ENCODE results near the gene EXOC6.
"Not testable (repeated sequence)": the region's sequence is repeated elsewhere in the genome, so short reads cannot be mapped to it uniquely, and the experiment has no call there.

EXOC6 gene

DNA sequence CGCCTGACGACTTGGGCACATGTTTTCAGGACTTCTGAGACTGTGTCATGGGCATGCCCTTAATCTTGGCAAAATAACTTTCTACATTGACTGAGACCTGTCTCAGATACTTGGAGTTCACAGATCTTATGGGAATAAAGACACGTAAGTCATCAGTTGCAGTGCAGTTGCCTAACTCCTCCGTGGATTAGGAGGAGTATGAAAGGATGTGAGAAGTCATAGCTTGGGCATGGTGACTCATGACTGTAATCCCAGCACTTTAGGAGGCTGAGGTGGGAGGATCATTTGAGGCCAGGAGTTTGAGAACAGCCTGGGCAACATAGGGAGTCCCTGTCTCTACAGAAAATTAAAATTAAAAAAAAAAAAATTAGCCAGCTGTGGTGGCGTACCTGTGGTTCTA, 49.6 kb downstream of the EXOC6 start:
- TF ChIP-seq, protein P1, sequence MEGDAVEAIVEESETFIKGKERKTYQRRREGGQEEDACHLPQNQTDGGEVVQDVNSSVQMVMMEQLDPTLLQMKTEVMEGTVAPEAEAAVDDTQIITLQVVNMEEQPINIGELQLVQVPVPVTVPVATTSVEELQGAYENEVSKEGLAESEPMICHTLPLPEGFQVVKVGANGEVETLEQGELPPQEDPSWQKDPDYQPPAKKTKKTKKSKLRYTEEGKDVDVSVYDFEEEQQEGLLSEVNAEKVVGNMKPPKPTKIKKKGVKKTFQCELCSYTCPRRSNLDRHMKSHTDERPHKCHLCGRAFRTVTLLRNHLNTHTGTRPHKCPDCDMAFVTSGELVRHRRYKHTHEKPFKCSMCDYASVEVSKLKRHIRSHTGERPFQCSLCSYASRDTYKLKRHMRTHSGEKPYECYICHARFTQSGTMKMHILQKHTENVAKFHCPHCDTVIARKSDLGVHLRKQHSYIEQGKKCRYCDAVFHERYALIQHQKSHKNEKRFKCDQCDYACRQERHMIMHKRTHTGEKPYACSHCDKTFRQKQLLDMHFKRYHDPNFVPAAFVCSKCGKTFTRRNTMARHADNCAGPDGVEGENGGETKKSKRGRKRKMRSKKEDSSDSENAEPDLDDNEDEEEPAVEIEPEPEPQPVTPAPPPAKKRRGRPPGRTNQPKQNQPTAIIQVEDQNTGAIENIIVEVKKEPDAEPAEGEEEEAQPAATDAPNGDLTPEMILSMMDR (IDR thresholded peaks at IDR 0.05; ENCODE audit: extremely low read depth, missing control alignments): no peak
- DNase-seq (ENCODE audit: low spot score): no peak

DNA sequence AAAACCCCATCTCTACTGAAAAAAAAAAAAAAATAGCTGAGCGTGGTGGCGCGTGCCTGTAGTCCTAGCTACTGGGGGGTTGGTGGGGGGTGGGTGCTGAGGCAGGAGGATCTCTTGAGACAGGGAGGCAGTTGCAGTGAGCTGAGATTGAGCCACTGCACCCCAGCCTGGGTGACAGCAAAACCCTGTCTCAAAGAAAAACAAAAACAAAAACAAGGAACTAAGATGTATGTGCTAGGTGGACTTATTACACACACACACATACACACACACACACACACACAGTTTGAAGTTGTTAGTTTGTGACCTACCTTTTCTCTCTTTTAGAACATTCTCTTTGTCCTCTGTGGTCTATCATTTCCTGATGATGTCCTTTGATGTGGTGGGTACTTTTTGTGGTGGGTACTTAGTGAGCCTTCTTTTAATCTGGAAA, 53.5 kb downstream of the EXOC6 start:
- DNase-seq (ENCODE audit: low spot score): peak; percentile 5
- TF ChIP-seq, protein P1 (IDR thresholded peaks at IDR 0.05; ENCODE audit: extremely low read depth, missing control alignments): no peak

DNA sequence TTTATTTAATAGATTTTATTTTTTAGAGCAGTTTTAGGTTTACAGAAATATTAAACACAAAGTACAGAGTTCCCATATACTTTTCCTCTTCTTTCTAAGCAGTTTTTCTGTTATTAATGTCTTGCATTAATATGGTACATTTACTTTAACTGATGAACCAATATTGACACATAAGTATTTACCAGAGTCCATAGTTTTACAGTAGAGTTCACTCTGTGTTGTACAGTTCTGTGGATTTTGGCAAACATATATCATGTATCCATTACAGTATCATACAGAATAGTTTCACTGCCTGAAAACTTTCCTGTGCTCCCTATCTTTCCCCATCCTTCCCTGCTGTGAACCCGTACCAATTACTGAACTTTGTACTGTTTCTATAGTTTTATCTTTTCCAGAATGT, 55.3 kb downstream of the EXOC6 start:
- TF ChIP-seq, protein P1 (IDR thresholded peaks at IDR 0.05; ENCODE audit: extremely low read depth, missing control alignments): no peak
- no peak for DNase-seq (ENCODE audit: low spot score)

DNA sequence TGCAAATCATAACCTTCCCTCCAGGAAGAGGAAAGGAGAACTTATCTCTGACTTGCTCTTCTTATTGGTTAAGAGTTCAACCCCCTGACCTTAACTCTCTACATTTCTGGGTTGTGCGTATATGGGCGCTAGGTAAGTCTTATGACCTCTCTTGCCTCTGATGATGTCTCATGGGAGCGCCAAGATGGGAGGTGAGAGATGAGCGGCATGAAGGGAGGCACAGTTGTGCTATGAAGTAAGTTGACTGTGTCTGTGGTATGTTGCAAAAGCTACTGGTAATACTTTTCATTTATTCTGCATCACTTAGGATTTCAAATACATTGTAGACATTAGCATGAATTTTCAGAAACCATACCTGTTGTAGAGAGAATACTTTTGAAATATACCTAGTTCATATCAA, 59.0 kb downstream of the EXOC6 start:
- TF ChIP-seq, protein P1 (IDR thresholded peaks at IDR 0.05; ENCODE audit: extremely low read depth, missing control alignments): no peak
- DNase-seq (ENCODE audit: low spot score): no peak

DNA sequence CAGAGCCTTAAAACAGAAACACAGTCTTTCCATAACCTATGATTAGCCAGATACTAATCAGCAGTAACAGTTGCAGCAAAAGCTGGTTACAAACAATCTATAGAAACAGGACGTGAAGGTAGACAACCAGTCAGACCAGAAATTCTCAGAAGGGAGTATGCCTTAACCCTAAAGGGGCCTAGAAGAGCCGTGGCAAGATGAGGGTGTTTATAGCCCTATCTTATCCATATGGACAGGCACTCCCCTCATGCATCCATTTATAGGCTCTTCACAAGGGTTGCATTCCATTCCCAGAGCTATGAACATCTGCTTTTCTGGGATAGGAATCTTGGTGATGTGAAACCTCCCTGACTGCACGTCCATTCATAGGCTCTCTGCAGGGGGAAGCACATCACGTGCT, 64.3 kb downstream of the EXOC6 start:
- not testable (repeated sequence) for DNase-seq (ENCODE audit: low spot score)

DNA sequence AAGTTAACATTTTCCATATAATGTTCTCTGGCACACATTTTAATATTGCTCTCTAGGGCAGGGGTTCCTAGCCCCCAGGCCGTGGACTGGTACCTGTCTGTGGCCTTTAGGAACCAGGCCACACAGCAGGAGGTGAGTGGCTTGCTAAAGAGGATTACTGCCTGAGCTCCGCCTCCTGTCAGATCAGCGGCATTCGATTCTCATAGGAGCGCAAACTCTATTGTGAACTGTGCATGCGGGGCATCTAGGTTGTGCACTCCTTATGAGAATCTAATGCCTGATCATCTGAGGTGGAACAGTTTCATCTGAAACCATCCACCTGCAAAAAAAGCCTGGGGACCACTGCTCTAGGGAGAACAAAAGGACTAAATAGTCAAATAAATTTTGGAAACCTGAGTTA, 65.7 kb downstream of the EXOC6 start:
- DNase-seq (ENCODE audit: low spot score): no peak
- TF ChIP-seq, protein P1 (IDR thresholded peaks at IDR 0.05; ENCODE audit: extremely low read depth, missing control alignments): no peak

DNA sequence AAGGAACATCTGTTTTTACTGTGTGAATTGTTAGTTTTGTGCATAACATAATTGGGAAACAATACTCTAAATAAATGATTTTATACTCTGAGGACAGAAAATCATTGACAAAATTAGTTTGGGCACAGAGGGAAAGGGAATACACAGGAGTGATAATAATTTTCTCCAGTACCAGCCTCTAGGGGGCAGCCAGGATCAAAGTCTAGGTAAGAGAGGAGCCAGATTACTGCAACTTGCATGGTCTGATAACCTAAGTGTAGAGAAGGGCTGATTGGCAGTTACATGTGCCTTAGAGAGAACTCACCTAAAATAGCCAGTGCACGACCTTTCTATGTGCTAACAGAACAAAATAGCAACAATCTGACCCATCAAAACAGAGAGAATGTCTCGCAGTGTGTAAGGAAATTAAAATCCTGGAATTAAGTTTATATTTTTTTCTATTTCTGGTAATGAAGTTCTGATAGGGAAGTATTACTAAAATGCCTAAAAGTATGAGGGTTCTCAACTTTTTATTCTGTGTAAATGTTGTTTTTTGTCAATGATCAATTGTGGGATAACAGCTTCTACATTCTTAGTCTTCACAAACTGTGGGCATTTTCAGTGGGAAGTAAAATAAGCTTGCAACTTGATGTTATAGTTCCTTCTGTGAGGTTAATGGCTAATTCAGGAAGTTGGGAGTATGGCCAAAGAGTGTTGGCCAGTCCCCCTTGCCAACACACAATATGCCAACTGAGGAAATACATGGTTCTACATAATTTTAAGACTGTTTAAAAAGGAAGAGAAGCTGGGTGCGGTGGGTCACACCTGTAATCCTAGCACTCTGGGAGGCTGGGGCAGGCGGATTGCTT, 66.4 kb downstream of the EXOC6 start:
- TF ChIP-seq, protein P1 (IDR thresholded peaks at IDR 0.05; ENCODE audit: extremely low read depth, missing control alignments): peak; percentile 51
- DNase-seq (ENCODE audit: low spot score): peak; percentile 41

DNA sequence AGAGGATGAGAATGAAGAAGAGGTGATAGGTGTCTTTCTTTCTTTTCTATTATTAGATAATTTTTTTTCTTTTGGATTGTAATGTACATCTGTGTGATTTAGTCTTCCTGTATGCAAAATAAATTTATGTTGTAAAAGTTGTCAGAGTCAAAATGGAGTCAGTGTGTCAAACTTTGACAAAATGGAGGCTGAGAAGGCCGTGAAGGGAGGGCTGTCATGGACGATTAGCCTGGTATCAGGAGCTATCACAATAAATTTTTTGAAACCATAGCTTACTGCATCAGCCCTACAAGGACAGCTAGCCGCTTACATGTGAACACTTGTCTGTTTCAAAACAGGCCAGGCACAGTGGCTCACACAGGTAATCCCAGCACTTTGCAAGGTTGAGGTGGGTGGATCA, 67.6 kb downstream of the EXOC6 start:
- DNase-seq (ENCODE audit: low spot score): no peak
- TF ChIP-seq, protein P1 (IDR thresholded peaks at IDR 0.05; ENCODE audit: extremely low read depth, missing control alignments): no peak
